Measurements from ENCODE around the gene XPA. TPM values are rescaled to one million over a fixed set of nuclear protein-coding genes. Genes with fewer than 3 reads are reported as not detected.

The XPA gene
- total and polyA plus RNA-seq, 10 of the 15 experiments (the other 5 are each of a cell fraction or from before 2014, with no cell fraction given): 6.2 to 19.9 (median 12.3) TPM

- TF ChIP-seq ZBTB40 (IDR thresholded peaks at IDR 0.05; ENCODE audit: borderline replicate concordance): no peak
- TF ChIP-seq RAD21 (IDR thresholded peaks at IDR 0.05; ENCODE audit: insufficient read depth, low read depth, low read length): no peak
- no peak for TF ChIP-seq STAT3 (IDR thresholded peaks at IDR 0.05; ENCODE audit: low read depth, low read length)
- no peak for TF ChIP-seq JUND (IDR thresholded peaks at IDR 0.05; ENCODE audit: low read depth, low read length)
- no peak for TF ChIP-seq HDAC2 (IDR thresholded peaks at IDR 0.05)
- TF ChIP-seq CBX3 (IDR thresholded peaks at IDR 0.05; ENCODE audit: borderline replicate concordance, low read depth): no peak
- TF ChIP-seq KLF5 (IDR thresholded peaks at IDR 0.05; ENCODE audit: partially characterized antibody): no peak
- TF ChIP-seq, protein P1, sequence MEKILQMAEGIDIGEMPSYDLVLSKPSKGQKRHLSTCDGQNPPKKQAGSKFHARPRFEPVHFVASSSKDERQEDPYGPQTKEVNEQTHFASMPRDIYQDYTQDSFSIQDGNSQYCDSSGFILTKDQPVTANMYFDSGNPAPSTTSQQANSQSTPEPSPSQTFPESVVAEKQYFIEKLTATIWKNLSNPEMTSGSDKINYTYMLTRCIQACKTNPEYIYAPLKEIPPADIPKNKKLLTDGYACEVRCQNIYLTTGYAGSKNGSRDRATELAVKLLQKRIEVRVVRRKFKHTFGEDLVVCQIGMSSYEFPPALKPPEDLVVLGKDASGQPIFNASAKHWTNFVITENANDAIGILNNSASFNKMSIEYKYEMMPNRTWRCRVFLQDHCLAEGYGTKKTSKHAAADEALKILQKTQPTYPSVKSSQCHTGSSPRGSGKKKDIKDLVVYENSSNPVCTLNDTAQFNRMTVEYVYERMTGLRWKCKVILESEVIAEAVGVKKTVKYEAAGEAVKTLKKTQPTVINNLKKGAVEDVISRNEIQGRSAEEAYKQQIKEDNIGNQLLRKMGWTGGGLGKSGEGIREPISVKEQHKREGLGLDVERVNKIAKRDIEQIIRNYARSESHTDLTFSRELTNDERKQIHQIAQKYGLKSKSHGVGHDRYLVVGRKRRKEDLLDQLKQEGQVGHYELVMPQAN (conservative IDR thresholded peaks at IDR 0.05): no peak
- no peak for TF ChIP-seq POU2F2 (IDR thresholded peaks at IDR 0.05; ENCODE audit: borderline replicate concordance, low read depth, low read length)
- TF ChIP-seq IRF4 (IDR thresholded peaks at IDR 0.05; ENCODE audit: low read depth, low read length): no peak
Observed at GRCh38 chr9:97672403-97672802, 24.7 kb downstream of the XPA start (continued).

Data from GM12878 (cell line).